Measurements from ENCODE around the gene RAD52.

GRCh38 chr12:990661-991349 lies 41.3 kb upstream of the RAD52 start, which contains the start of gene ERC1:
- TF ChIP-seq CTCF (IDR thresholded peaks at IDR 0.05; ENCODE audit: low read depth, low read length) (no peak), EZH2phosphoT487 (IDR thresholded peaks at IDR 0.05; ENCODE audit: low read depth) (no peak)
